ENCODE measurements around the gene EPM2AIP1.
A peak's percentile ranks its signal among the peaks of the same experiment; 100 is the strongest.

EPM2AIP1 gene

DNA sequence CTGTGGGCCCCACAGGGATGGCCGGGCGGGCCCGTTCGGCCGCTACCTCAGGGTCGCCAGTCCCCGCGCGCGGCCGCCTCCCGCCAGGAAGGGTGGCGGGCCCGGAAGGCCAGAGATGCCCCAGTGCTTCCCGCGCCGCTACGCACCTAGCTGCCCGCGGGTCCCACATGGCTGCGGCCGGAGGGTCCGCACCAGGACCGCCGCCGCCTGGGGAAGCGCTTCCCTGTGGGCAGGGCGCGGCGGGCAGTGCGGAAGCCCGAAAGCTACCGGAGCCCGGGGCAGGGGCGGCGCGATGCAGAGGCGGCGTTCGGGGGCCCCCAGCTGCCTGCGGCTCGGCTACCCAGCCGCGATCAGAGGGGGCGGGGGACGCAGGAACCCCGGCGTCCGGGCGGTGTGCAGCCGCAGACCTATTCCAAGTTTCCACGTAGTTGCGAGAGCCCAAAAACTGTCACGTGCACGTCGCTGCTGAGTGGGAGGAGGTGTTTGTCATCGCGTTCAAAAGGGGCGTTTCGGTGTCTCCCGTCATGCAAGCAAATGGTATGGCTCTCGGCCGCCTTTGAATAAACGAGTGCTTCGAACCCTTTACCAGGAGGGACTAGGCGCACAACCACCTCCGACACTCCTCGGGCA is 48.2 kb downstream of the EPM2AIP1 start, which contains the start of gene TRANK1:
Gene TRANK1 (minus strand): TSS at position 414 of the 630 bp plus-strand sequence. CDS start 245 bp downstream, at position 169.
- DNase-seq: peak; percentile 86

DNA sequence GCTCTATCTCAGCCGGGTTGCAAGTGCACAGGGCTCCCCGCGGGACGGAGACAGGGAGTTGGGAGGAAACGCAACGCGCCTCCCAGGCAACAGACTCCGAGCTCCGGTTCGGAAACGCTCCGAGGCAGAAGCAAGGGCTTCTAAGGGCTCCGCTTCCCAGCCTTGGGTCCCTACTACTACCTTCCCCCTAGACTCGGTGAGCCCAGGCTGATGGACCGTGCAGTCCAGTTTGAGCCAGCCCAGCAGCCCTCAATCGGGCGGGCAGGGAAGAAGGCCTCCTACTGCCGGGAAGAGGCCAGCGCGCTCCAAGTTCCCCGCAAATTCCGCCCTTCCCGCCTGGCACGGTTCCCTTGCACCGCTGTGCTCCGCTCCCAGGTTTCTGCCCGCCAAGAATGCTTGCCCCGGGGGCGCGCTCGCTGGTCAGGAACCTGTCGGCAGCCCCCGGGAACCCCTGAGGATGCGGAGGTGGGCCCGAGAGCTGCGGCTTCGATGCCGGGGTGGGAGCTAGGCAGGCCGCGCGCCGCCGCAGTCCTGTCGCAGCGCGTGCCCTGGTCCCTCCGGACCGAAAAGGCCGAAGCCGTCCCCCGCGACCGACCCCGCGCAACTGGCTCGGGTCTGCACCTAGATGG is 48.8 kb downstream of the EPM2AIP1 start:
- DNase-seq: peak; percentile 60

DNA sequence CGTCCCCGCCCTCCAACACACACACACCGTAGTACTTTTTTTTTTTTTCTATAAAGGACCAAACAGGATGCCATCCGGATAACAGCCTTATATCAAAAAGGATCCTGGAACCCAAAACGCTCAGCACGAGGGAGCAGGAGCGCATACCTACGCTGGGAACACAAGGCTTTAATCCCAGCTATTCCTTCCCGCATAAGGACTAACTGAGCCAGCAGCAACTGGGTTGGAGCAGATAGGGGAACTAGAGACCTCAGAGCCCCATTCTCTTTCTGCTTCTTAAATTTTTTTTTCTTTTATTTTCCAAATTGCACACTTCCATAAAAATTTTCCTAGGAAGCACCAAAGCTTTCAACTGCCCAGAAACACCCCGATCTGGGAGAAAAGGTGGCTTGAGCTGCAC is 49.3 kb downstream of the EPM2AIP1 start:
- no peak for DNase-seq

DNA sequence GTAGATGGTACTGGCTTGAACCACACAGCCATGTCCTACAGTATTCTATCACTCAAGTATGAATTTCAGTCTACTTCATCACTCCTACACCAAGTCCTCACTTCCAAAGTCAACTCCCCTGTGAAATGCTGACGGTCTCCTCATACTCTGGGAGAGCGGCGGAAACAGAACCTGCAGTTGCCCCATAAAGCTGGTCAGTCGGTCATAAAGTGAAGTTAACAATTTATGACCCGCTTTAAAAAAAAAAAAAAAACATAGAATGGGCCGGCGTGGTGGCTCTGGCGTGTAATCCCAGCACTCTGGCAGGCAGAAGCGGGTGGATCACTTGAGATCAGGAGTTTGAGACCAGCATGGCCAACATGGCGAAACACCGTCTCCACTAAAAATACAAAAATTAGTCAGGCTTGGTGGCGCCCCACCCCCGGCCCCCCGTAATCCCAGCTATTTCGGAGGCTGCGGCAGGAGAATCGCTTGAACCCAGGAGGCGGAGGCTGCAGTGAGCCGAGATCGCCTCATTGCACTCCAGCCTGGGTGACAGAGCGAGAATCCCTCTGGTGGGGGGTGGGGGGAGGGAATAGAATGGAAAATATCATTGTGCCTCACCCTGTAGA is 50.2 kb downstream of the EPM2AIP1 start:
- DNase-seq: no peak

DNA sequence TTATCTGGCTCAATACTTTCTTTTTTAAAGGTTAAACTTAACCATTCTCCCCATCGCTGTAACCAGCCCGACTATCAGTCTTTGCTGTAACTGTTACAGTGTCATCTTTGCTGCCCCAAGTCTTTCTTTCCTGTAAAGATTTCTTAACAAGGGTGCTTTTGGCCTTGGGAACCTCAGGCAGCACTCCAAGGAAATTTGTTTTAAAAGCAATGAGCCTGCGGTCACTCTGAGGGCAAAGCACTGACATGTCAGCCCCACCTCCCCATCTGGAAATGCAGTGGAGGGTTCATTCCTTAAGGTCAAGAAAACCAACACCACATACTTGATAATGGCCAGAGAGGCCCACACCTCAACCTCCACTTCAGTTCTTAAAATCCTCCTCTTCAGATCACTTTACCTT is 51.3 kb downstream of the EPM2AIP1 start:
- DNase-seq: no peak

DNA sequence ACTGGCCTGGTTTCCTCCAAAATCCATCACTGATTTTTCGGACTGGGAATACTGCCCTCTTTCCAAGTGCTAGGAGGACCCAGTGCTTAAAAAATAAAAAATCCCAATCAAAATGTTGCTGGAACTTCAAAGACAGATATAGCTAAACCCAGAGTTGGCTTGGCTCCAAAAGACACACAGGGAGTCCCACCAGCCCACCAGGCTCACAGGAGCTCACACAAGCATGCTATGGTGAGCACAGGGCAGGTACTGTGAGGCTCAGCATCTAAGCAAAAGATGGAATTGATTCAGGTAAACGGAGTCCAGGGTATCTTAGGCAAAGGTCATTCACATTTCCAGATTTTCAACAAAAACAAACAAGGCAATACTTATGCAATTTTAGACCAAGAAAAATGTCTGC is 51.8 kb downstream of the EPM2AIP1 start:
- DNase-seq: no peak

DNA sequence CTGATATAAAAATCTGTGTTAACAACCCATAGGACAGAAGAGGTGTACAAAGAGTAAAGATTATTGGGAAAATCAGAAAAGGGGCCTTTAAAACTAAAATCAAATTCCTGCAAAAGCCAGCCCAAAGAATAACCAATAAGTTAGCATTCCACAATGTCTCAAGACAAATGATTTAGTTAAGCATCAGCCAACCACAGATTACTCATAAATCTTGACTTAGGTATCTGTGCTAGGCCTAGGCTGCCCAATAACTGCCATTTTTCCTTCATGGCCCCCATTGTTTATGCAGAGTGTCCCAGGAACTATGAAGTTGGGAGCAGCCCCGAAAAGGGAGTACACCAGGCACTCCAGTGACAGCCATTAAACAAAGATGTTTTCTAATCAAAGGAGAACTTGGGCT is 55.4 kb downstream of the EPM2AIP1 start:
- no peak for DNase-seq

All from activated CD4-positive, alpha-beta T cell treated with anti-CD3 and anti-CD28 coated beads for 48 hours (primary cell).